ENCODE results near the gene UBE2L5. TPM values are rescaled to one million over a fixed set of nuclear protein-coding genes. Genes with fewer than 3 reads are reported as not detected.

The UBE2L5 gene
- total RNA-seq, 2 experiments from 2014 or later, result 0.22 to 1.8 TPM

DNA sequence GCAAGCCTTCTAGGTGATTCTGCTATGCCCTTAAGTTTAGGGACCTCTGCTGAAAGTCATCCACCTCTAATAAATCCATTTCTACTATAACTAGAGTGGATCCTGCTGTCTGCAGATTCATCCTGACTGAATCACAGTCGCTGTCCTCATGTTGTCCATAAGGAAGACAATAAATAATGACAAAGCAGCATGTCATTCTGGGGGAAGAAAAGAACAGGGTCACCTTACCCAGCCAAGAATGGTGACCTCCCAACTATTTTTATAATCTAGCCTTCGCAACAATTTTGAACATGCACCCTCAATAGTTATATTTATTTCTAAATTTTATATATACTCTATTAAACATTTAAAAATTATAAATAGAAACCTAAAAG is 45.0 kb upstream of the UBE2L5 start:
- intact Hi-C loops (cut with micrococcal nuclease; ENCODE audit: unreplicated experiment), result no loop called here
- ChIA-PET POLR2A (interaction anchor here (1.0 to 8.8 kb wide), 11 partner anchors 7 to 89 kb away, joined by 3 to 214 read pairs (median 46); partner anchors contain the start of gene HMGB1), CTCF (ENCODE audit: unreplicated experiment) (interaction anchor here (1.4 kb wide), 1 partner anchor 68 kb away, joined by 4 read pairs; no protein-coding TSS in a partner anchor)
- Histone ChIP-seq H3K9me3 (ENCODE audit: low read length) (no peaks in the 10 kb centered on the region), H3K4me2 (ENCODE audit: low read length) (peak overlapping the region; percentile 100), H4K20me1 (ENCODE audit: insufficient read depth, low read length) (no peaks in the 10 kb centered on the region), H3K4me3 (ENCODE audit: low read depth, low read length, poor library complexity, severe bottlenecking) (peak overlapping the region; percentile 80), H3K4me1 (ENCODE audit: insufficient read depth, low read length, poor library complexity, severe bottlenecking) (peaks cover 65% of the 10 kb centered on the region), H2AFZ (ENCODE audit: low read length) (no peak overlapping the region; the same call in 1 of the 2 replicates), H3K27ac (ENCODE audit: low read depth, low read length, poor library complexity, severe bottlenecking) (peak overlapping the region; percentile 97), H3K9me2 (ENCODE audit: insufficient read depth, low read length) (no peaks in the 10 kb centered on the region), H3K79me2 (ENCODE audit: insufficient read depth, low read depth, low read length) (peaks cover 41% of the 10 kb centered on the region), H3K36me3 (ENCODE audit: insufficient read depth, low read length) (peaks cover 21% of the 10 kb centered on the region; the same call in 1 of the 2 replicates)
- DNase-seq (ENCODE audit: low spot score), result no peak
- BruUV-seq (replicated peaks), result no TSS peak
- no peak for TF ChIP-seq EZH2phosphoT487 (IDR thresholded peaks at IDR 0.05; ENCODE audit: borderline replicate concordance, low read depth, low read length)
- no peak for TF ChIP-seq CTCF (conservative IDR thresholded peaks at IDR 0.05; ENCODE audit: low read length)

DNA sequence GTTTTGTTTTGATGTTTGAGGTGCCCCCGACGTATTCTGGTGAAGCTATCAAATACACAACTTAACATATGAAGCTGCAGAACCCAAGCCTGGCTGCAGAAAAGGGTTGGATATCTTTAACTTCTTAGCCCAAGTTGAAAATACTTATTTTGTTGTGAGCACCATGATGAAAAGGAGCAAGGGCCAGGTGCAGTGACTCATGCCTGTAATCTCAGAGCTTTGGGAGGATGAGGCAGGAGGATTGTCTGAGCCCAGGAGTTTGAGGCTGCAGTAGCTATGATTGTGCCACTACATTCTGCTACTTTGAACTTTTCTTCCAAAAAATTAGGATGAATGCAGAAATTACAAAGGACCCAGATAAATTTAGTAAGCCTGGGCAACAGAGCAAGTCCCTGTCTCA is 44.1 kb upstream of the UBE2L5 start:
- H3K4me2 ChIP-seq (ENCODE audit: low read length), result peak overlapping the region; percentile 100
- TF ChIP-seq EZH2phosphoT487 (IDR thresholded peaks at IDR 0.05; ENCODE audit: borderline replicate concordance, low read depth, low read length) (no peak), CTCF (conservative IDR thresholded peaks at IDR 0.05; ENCODE audit: low read length) (no peak)
- CTCF ChIA-PET (ENCODE audit: unreplicated experiment), result no interaction called here
- H3K9me3 ChIP-seq (ENCODE audit: low read length), result no peaks in the 10 kb centered on the region
- no peak overlapping the region for H3K4me3 ChIP-seq (ENCODE audit: low read depth, low read length, poor library complexity, severe bottlenecking)
- no peaks in the 10 kb centered on the region for H4K20me1 ChIP-seq (ENCODE audit: insufficient read depth, low read length)
- BruUV-seq (replicated peaks), result no TSS peak
- H2AFZ ChIP-seq (ENCODE audit: low read length), result peak overlapping the region; percentile 54; the same call in 1 of the 2 replicates
- intact Hi-C loops (cut with micrococcal nuclease; ENCODE audit: unreplicated experiment), result no loop called here
- peak overlapping the region; percentile 97 for H3K27ac ChIP-seq (ENCODE audit: low read depth, low read length, poor library complexity, severe bottlenecking)
- H3K79me2 ChIP-seq (ENCODE audit: insufficient read depth, low read depth, low read length), result peaks cover 33% of the 10 kb centered on the region
- no peaks in the 10 kb centered on the region for H3K9me2 ChIP-seq (ENCODE audit: insufficient read depth, low read length)
- H3K4me1 ChIP-seq (ENCODE audit: insufficient read depth, low read length, poor library complexity, severe bottlenecking), result peaks cover 65% of the 10 kb centered on the region
- no peak for DNase-seq (ENCODE audit: low spot score)
- H3K36me3 ChIP-seq (ENCODE audit: insufficient read depth, low read length), result peaks cover 12% of the 10 kb centered on the region; the same call in 1 of the 2 replicates
- POLR2A ChIA-PET, result interaction anchor here (0.6 to 1.7 kb wide), 11 partner anchors 15 to 1147 kb away, joined by 3 to 8 read pairs (median 3); partner anchors contain the start of gene HMGB1

DNA sequence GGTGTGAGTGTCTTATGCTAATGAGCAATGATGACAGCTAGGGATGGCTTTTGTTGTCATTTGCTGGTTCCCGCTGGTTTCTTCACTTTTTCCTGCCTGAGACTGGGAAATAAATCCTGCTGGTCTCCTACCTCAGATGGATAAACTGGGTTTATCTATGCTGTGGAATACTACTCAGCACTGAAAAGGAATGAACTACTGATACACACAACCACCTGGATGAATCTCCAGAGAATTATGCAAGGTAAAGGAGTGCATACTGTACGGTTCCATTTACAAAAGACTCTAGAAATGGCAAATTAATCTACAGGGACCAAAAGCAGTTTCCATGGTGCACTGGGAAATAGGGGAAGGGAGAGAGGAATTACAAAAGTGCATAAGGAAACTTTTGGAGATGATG is 41.2 kb upstream of the UBE2L5 start:
- CTCF ChIA-PET (ENCODE audit: unreplicated experiment), result no interaction called here
- DNase-seq (ENCODE audit: low spot score), result no peak
- no peaks in the 10 kb centered on the region for H3K9me2 ChIP-seq (ENCODE audit: insufficient read depth, low read length)
- no peaks in the 10 kb centered on the region for H4K20me1 ChIP-seq (ENCODE audit: insufficient read depth, low read length)
- peaks cover 8% of the 10 kb centered on the region; the same call in 1 of the 2 replicates for H3K79me2 ChIP-seq (ENCODE audit: insufficient read depth, low read depth, low read length)
- H2AFZ ChIP-seq (ENCODE audit: low read length), result no peak overlapping the region
- no peaks in the 10 kb centered on the region for H3K9me3 ChIP-seq (ENCODE audit: low read length)
- H3K4me1 ChIP-seq (ENCODE audit: insufficient read depth, low read length, poor library complexity, severe bottlenecking), result peaks cover 51% of the 10 kb centered on the region
- no peak for TF ChIP-seq EZH2phosphoT487 (IDR thresholded peaks at IDR 0.05; ENCODE audit: borderline replicate concordance, low read depth, low read length)
- no peak for TF ChIP-seq CTCF (conservative IDR thresholded peaks at IDR 0.05; ENCODE audit: low read length)
- no peaks in the 10 kb centered on the region for H3K36me3 ChIP-seq (ENCODE audit: insufficient read depth, low read length)
- BruUV-seq (replicated peaks), result no TSS peak
- no peak overlapping the region for H3K4me3 ChIP-seq (ENCODE audit: low read depth, low read length, poor library complexity, severe bottlenecking)
- POLR2A ChIA-PET, result interaction anchor here (2.3 to 5.8 kb wide), 2 partner anchors 14 to 32 kb away, joined by 10 to 50 read pairs; no protein-coding TSS in a partner anchor
- no peak overlapping the region for H3K4me2 ChIP-seq (ENCODE audit: low read length)
- intact Hi-C loops (cut with micrococcal nuclease; ENCODE audit: unreplicated experiment), result no loop called here
- no peak overlapping the region for H3K27ac ChIP-seq (ENCODE audit: low read depth, low read length, poor library complexity, severe bottlenecking)

Data from OCI-LY7 (cell line).